Testis (tissue), 2 donors: ENCODE data around the gene SMAD7.

Experiments
- CTCF ChIP-seq, 3 experiments: fragments of 450-650 bp in 2 of 3; fragments of 200-600 bp in 1 of 3; sonication (generic) in 1 of 3; IDR thresholded peaks; one replicate each; pipeline ENCODE4 v1.5.1; 2016 to 2019; ENCODE audit warnings: antibody characterized with exemption in 3 of 3, mild to moderate bottlenecking in 2 of 3, moderate library complexity in 1 of 3
- POLR2A ChIP-seq: fragments of 450-650 bp; IDR thresholded peaks from one replicate; pipeline ENCODE4 v1.6.1; 2017; ENCODE audit warnings: antibody characterized with exemption, mild to moderate bottlenecking, moderate library complexity

GRCh38 chr18:48992133-48992532 is 41.4 kb upstream of the SMAD7 start:
- no peak for TF ChIP-seq CTCF (IDR thresholded peaks at IDR 0.05)
- no peak for TF ChIP-seq POLR2A
